ENCODE data around the gene SERPINB10.

The SERPINB10 gene

GRCh38 chr18:63899206-63899605, 8.6 kb upstream of the SERPINB10 start:
- no peak for TF ChIP-seq CTCF (IDR thresholded peaks at IDR 0.05; ENCODE audit: control insufficient read depth, extremely low read depth, insufficient read depth)
- no peak for DNase-seq (ENCODE audit: low read depth)
- no peak overlapping the region for H3K4me3 ChIP-seq (ENCODE audit: low read depth, low read length)

DNA sequence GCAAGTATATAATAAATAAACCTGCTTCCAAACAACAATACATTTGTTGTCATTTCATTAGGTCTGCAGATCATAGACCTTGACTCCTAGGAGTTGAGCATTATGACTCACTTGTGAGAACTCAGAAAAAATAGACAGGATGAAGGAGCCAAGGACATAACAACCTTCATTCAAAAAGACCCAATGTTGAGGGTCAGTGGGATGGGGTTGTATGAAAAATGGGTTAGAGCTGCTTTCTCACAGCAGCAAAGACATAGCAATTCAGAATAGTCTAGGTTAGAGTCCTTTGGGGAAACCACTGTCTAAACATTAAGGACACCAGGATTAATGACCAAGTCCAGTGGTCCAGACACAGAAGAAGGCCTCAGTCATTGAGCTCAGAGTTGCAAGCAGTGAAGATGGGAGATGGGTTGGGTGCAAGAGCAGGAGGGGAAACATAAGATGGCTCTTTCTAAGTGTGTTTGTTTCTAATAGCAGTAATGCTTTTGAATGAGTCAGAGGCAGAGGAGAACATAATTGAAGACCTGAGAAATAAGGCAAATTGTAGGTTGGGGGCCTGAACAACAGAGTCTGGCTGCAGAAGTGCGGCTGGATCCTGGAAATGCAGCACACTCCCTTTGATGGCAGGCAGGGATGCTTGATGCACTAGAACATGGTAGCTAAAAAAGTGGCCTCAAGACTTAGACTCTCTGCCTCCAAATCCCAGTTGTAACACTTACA, 3.7 kb upstream of the SERPINB10 start:
- DNase-seq (ENCODE audit: low read depth) = no peak
- H3K4me3 ChIP-seq (ENCODE audit: low read depth, low read length) = no peak overlapping the region
- no peak for TF ChIP-seq CTCF (IDR thresholded peaks at IDR 0.05; ENCODE audit: control insufficient read depth, extremely low read depth, insufficient read depth)

DNA sequence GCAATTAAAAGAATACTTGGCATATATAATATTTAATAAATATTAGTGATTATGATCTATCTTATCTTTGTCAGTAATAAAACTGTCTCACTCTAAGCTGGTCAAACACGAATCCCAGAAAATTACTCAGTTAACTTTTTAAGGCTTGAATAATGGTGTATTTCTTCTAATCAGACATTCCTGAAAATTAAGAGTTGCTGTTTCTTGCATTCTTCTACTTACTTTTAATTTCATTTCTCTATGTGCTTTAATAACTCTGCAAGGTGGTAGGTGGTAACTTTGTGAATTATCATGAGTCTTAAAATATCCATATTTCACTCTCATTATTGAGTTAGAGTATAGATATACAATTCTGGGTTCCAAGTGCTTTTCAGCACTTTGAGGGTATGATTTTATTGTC, 3.1 kb upstream of the SERPINB10 start:
- no peak for TF ChIP-seq CTCF (IDR thresholded peaks at IDR 0.05; ENCODE audit: control insufficient read depth, extremely low read depth, insufficient read depth)
- DNase-seq (ENCODE audit: low read depth) = no peak
- no peak overlapping the region for H3K4me3 ChIP-seq (ENCODE audit: low read depth, low read length)

DNA sequence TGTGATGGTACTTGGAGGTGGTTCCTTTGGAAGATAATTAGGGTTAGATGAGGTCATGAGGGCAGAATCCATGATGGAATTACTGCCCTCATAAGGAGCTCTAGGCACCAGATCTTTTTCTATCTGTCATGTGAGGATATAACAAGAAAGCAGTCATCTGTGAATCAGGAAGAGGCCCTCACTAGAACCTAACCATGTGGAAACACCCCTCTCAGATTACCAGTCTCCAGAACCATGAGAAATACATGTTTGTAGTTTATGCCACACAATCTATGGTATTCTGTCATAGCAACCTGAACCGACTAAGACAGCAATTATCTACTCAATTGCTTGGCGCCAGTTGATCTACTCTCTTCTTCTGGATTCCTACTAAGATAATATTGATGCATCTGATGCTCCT, 2.4 kb upstream of the SERPINB10 start:
- no peak overlapping the region for H3K4me3 ChIP-seq (ENCODE audit: low read depth, low read length)
- DNase-seq (ENCODE audit: low read depth) = no peak
- no peak for TF ChIP-seq CTCF (IDR thresholded peaks at IDR 0.05; ENCODE audit: control insufficient read depth, extremely low read depth, insufficient read depth)

- H3K4me3 ChIP-seq (ENCODE audit: low read depth, low read length) = no peak overlapping the region
- TF ChIP-seq CTCF (IDR thresholded peaks at IDR 0.05; ENCODE audit: control insufficient read depth, extremely low read depth, insufficient read depth) = no peak
- no peak for DNase-seq (ENCODE audit: low read depth)
These were observed 1.7 kb upstream of the SERPINB10 start for GRCh38 chr18:63906056-63906455.

GRCh38 chr18:63908858-63909257, 1.1 kb downstream of the SERPINB10 start:
- H3K4me3 ChIP-seq (ENCODE audit: low read depth, low read length) = no peak overlapping the region
- no peak for DNase-seq (ENCODE audit: low read depth)
- no peak for TF ChIP-seq CTCF (IDR thresholded peaks at IDR 0.05; ENCODE audit: control insufficient read depth, extremely low read depth, insufficient read depth)

GRCh38 chr18:63909870-63910269, 2.1 kb downstream of the SERPINB10 start:
- no peak for DNase-seq (ENCODE audit: low read depth)
- no peak overlapping the region for H3K4me3 ChIP-seq (ENCODE audit: low read depth, low read length)
- TF ChIP-seq CTCF (IDR thresholded peaks at IDR 0.05; ENCODE audit: control insufficient read depth, extremely low read depth, insufficient read depth) = no peak
